Liver (tissue), 3 donors: ENCODE data around the gene CFAP99.

Experiments used
- CTCF ChIP-seq: fragments of 150-350 bp; IDR thresholded peaks from 2 replicates; pipeline ENCODE4 v1.5.1; 2017; ENCODE audit warnings: improper control_type of control experiment, low read depth, low read length; ENCODE audit not compliant: missing input control
- EGR1 ChIP-seq, 2 donors: IDR thresholded peaks; 2 replicates each; pipeline ENCODE4 v1.6.1; 2016 to 2018; ENCODE audit warnings: antibody characterized with exemption in 2 of 2, low read depth in 2 of 2
- FOXA2 ChIP-seq: IDR thresholded peaks from 2 replicates; pipeline ENCODE4 v1.6.1; 2016; ENCODE audit warnings: antibody characterized with exemption
- GABPA ChIP-seq, 2 donors: IDR thresholded peaks in 1 of 2; conservative IDR thresholded peaks in 1 of 2; 2 replicates each; pipeline ENCODE4 v1.6.1; 2016; ENCODE audit warnings: antibody characterized with exemption in 2 of 2, mild to moderate bottlenecking in 1 of 2, moderate library complexity in 1 of 2
- JUND ChIP-seq, 2 donors: IDR thresholded peaks; 2 replicates each; pipeline ENCODE4 v1.6.1; 2016; ENCODE audit warnings: antibody characterized with exemption in 2 of 2
- REST ChIP-seq: IDR thresholded peaks from 2 replicates; pipeline ENCODE4 v1.6.1; 2016; ENCODE audit warnings: antibody characterized with exemption, mild to moderate bottlenecking
- SP1 ChIP-seq: IDR thresholded peaks from 2 replicates; pipeline ENCODE4 v1.6.1; 2018; ENCODE audit warnings: antibody characterized with exemption, mild to moderate bottlenecking
- TAF1 ChIP-seq: conservative IDR thresholded peaks from 2 replicates; pipeline ENCODE4 v1.6.1; 2016; ENCODE audit warnings: antibody characterized with exemption, mild to moderate bottlenecking
- YY1 ChIP-seq: IDR thresholded peaks from 2 replicates; pipeline ENCODE4 v1.6.1; 2016; ENCODE audit warnings: antibody characterized with exemption, mild to moderate bottlenecking
- TF ChIP-seq, protein P1 (sequence below): IDR thresholded peaks from 2 replicates; pipeline ENCODE4 v1.6.1; 2016; ENCODE audit warnings: antibody characterized with exemption
- TF ChIP-seq, protein P2 (sequence below): IDR thresholded peaks from 2 replicates; pipeline ENCODE4 v1.6.1; 2016; ENCODE audit warnings: antibody characterized with exemption
- donor health status: healthy.
- donor health status: healthy.

GRCh38 chr4:2451821-2452785 is 33.3 kb downstream of the CFAP99 start:
- TF ChIP-seq CTCF (no peak), JUND (IDR thresholded peaks at IDR 0.05) (no peak), SP1 (no peak), YY1 (no peak), GABPA (IDR thresholded peaks at IDR 0.05 in 1 of 2, conservative IDR thresholded peaks at IDR 0.05 in 1 of 2) (no peak), REST (no peak), EGR1 (IDR thresholded peaks at IDR 0.05; ENCODE audit: low read depth in 2 of 2) (no peak), TAF1 (no peak), FOXA2 (no peak)
- TF ChIP-seq, protein P1, sequence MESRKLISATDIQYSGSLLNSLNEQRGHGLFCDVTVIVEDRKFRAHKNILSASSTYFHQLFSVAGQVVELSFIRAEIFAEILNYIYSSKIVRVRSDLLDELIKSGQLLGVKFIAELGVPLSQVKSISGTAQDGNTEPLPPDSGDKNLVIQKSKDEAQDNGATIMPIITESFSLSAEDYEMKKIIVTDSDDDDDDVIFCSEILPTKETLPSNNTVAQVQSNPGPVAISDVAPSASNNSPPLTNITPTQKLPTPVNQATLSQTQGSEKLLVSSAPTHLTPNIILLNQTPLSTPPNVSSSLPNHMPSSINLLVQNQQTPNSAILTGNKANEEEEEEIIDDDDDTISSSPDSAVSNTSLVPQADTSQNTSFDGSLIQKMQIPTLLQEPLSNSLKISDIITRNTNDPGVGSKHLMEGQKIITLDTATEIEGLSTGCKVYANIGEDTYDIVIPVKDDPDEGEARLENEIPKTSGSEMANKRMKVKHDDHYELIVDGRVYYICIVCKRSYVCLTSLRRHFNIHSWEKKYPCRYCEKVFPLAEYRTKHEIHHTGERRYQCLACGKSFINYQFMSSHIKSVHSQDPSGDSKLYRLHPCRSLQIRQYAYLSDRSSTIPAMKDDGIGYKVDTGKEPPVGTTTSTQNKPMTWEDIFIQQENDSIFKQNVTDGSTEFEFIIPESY = no peak
- TF ChIP-seq, protein P2, sequence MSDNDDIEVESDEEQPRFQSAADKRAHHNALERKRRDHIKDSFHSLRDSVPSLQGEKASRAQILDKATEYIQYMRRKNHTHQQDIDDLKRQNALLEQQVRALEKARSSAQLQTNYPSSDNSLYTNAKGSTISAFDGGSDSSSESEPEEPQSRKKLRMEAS = no peak
